SJSA1 (cell line): ENCODE measurements around the gene GFI1B. TPM values are rescaled to one million over a fixed set of nuclear protein-coding genes. Genes with fewer than 3 reads are reported as not detected.

Experiments
- DNase-seq, 2 experiments: peaks; one replicate each; pipeline ENCODE4 v3.0.0-alpha.2; 2015 to 2020; ENCODE audit warnings: low spot score in 2 of 2, low read depth in 1 of 2
- H3K27ac ChIP-seq: fragments of 250-450 bp; sonication (Bioruptor Pico); 2 replicates; pipeline ENCODE4 v1.5.1; 2020; ENCODE audit warnings: mild to moderate bottlenecking, moderate library complexity
- H3K27me3 ChIP-seq: fragments of 250-450 bp; sonication (Bioruptor Pico); replicated peaks from 2 replicates; pipeline ENCODE4 v1.5.1; 2020; ENCODE audit warnings: mild to moderate bottlenecking, moderate library complexity
- H3K36me3 ChIP-seq: fragments of 250-450 bp; sonication (Bioruptor Pico); 2 replicates; pipeline ENCODE4 v1.5.1; 2020; ENCODE audit warnings: mild to moderate bottlenecking
- H3K4me1 ChIP-seq: fragments of 250-450 bp; sonication (Bioruptor Pico); replicated peaks from 2 replicates; pipeline ENCODE4 v1.6.1; 2021; ENCODE audit warnings: mild to moderate bottlenecking
- H3K4me3 ChIP-seq: fragments of 250-450 bp; sonication (Bioruptor Pico); 2 replicates; pipeline ENCODE4 v1.5.1; 2020; ENCODE audit warnings: mild to moderate bottlenecking
- H3K9me3 ChIP-seq: fragments of 250-450 bp; sonication (Bioruptor Pico); replicated peaks from 2 replicates; pipeline ENCODE4 v1.5.1; 2020; ENCODE audit warnings: mild to moderate bottlenecking
- total RNA-seq: library from RNA; depleted of rRNA; stranded (reverse); fragments of >200 nt; shearing (Covaris generic); gene quantifications from 2 replicates; pipeline ENCODE4 v1.2.3, GENCODE V29; 2014

Gene GFI1B
- total RNA-seq, 1 experiment from 2014 or later: 0.05 TPM

GRCh38 chr9:133003671-133004090 lies 25.2 kb downstream of the GFI1B start:
- Histone ChIP-seq H3K36me3 (no peaks in the 10 kb centered on the region), H3K27me3 (peaks cover 22% of the 10 kb centered on the region; the same call in 1 of the 2 replicates), H3K4me3 (no peak overlapping the region), H3K4me1 (no peaks in the 10 kb centered on the region), H3K27ac (no peak overlapping the region), H3K9me3 (no peaks in the 10 kb centered on the region)
- DNase-seq: no peak

GRCh38 chr9:133004091-133004998 lies 25.9 kb downstream of the GFI1B start:
- DNase-seq: no peak
- Histone ChIP-seq H3K4me3 (no peak overlapping the region), H3K27ac (no peak overlapping the region), H3K4me1 (no peaks in the 10 kb centered on the region), H3K27me3 (peaks cover 18% of the 10 kb centered on the region; the same call in 1 of the 2 replicates), H3K36me3 (no peaks in the 10 kb centered on the region), H3K9me3 (no peaks in the 10 kb centered on the region)

GRCh38 chr9:133004999-133005760 lies 26.7 kb downstream of the GFI1B start:
- peaks cover 15% of the 10 kb centered on the region; the same call in 1 of the 2 replicates for H3K27me3 ChIP-seq

GRCh38 chr9:133005957-133006356 lies 27.5 kb downstream of the GFI1B start:
- no peaks in the 10 kb centered on the region for H3K4me1 ChIP-seq
- H3K27ac ChIP-seq: no peak overlapping the region
- H3K36me3 ChIP-seq: no peaks in the 10 kb centered on the region
- no peaks in the 10 kb centered on the region for H3K9me3 ChIP-seq
- peaks cover 7% of the 10 kb centered on the region; the same call in 1 of the 2 replicates for H3K27me3 ChIP-seq
- DNase-seq: no peak
- H3K4me3 ChIP-seq: no peak overlapping the region

More at GRCh38 chr9:133004999-133005760, 26.7 kb downstream of the GFI1B start:
- no peak for DNase-seq
- H3K4me3 ChIP-seq: no peak overlapping the region
- H3K4me1 ChIP-seq: no peaks in the 10 kb centered on the region
- no peak overlapping the region for H3K27ac ChIP-seq
- no peaks in the 10 kb centered on the region for H3K9me3 ChIP-seq
- no peaks in the 10 kb centered on the region for H3K36me3 ChIP-seq

- Histone ChIP-seq H3K36me3 (no peaks in the 10 kb centered on the region), H3K4me3 (no peak overlapping the region), H3K9me3 (no peaks in the 10 kb centered on the region), H3K27me3 (0 out of 2 replicates have a peak, but pooled peaks cover 6% of the 10 kb centered on the region), H3K4me1 (no peaks in the 10 kb centered on the region), H3K27ac (no peak overlapping the region)
- no peak for DNase-seq
Measured at GRCh38 chr9:133006731-133007352, 28.3 kb downstream of the GFI1B start.

- Histone ChIP-seq H3K27me3 (no peaks in the 10 kb centered on the region; the same call in 1 of the 2 replicates), H3K36me3 (no peaks in the 10 kb centered on the region), H3K4me3 (no peak overlapping the region), H3K9me3 (no peaks in the 10 kb centered on the region), H3K27ac (no peak overlapping the region), H3K4me1 (no peaks in the 10 kb centered on the region)
- no peak for DNase-seq
Measured at GRCh38 chr9:133008406-133008805, 29.9 kb downstream of the GFI1B start.

- H3K4me1 ChIP-seq: no peaks in the 10 kb centered on the region
- H3K4me3 ChIP-seq: no peak overlapping the region
- no peaks in the 10 kb centered on the region for H3K36me3 ChIP-seq
- DNase-seq: no peak
- peaks cover 2% of the 10 kb centered on the region; the same call in 1 of the 2 replicates for H3K27me3 ChIP-seq
- H3K27ac ChIP-seq: no peak overlapping the region
- H3K9me3 ChIP-seq: no peaks in the 10 kb centered on the region
Measured at GRCh38 chr9:133008824-133009223, 30.3 kb downstream of the GFI1B start.

GRCh38 chr9:133009906-133010582 lies 31.6 kb downstream of the GFI1B start:
- Histone ChIP-seq H3K4me1 (no peaks in the 10 kb centered on the region), H3K27me3 (peaks cover 10% of the 10 kb centered on the region; the same call in 1 of the 2 replicates), H3K4me3 (no peak overlapping the region), H3K36me3 (no peaks in the 10 kb centered on the region), H3K27ac (no peak overlapping the region), H3K9me3 (no peaks in the 10 kb centered on the region)
- no peak for DNase-seq

- H3K27ac ChIP-seq: no peak overlapping the region
- no peak for DNase-seq
- H3K36me3 ChIP-seq: no peaks in the 10 kb centered on the region
- H3K4me1 ChIP-seq: no peaks in the 10 kb centered on the region
- H3K9me3 ChIP-seq: no peaks in the 10 kb centered on the region
- H3K4me3 ChIP-seq: no peak overlapping the region
- peaks cover 23% of the 10 kb centered on the region for H3K27me3 ChIP-seq
Measured at GRCh38 chr9:133014696-133015095, 36.2 kb downstream of the GFI1B start.

GRCh38 chr9:133023117-133023890 lies 44.8 kb downstream of the GFI1B start:
- DNase-seq: no peak
- H3K4me1 ChIP-seq: no peaks in the 10 kb centered on the region
- no peaks in the 10 kb centered on the region for H3K36me3 ChIP-seq
- no peaks in the 10 kb centered on the region for H3K27me3 ChIP-seq
- H3K4me3 ChIP-seq: no peak overlapping the region
- H3K27ac ChIP-seq: no peak overlapping the region
- H3K9me3 ChIP-seq: no peaks in the 10 kb centered on the region

GRCh38 chr9:133026426-133026825 lies 47.9 kb downstream of the GFI1B start:
- Histone ChIP-seq H3K4me1 (peaks cover 12% of the 10 kb centered on the region), H3K4me3 (no peak overlapping the region), H3K36me3 (no peaks in the 10 kb centered on the region), H3K9me3 (no peaks in the 10 kb centered on the region), H3K27me3 (no peaks in the 10 kb centered on the region), H3K27ac (no peak overlapping the region)
- no peak for DNase-seq

GRCh38 chr9:133027134-133027533 lies 48.6 kb downstream of the GFI1B start:
- Histone ChIP-seq H3K27me3 (no peaks in the 10 kb centered on the region), H3K4me1 (peaks cover 18% of the 10 kb centered on the region), H3K36me3 (peaks cover 1% of the 10 kb centered on the region; the same call in 1 of the 2 replicates), H3K9me3 (no peaks in the 10 kb centered on the region), H3K27ac (no peak overlapping the region), H3K4me3 (no peak overlapping the region)
- no peak for DNase-seq
